ENCODE results near the gene LRP1B.
"Not testable (repeated sequence)": the region's sequence is repeated elsewhere in the genome, so short reads cannot be mapped to it uniquely, and the experiment has no call there.

GRCh38 chr2:140650134-140650533 lies 1480.7 kb downstream of the LRP1B start:
- not testable (repeated sequence) for TF ChIP-seq SP4 (IDR thresholded peaks at IDR 0.05; ENCODE audit: low read length); SUZ12 (IDR thresholded peaks at IDR 0.05; ENCODE audit: low read length); SRF (IDR thresholded peaks at IDR 0.05; ENCODE audit: low read depth, low read length); NANOG (IDR thresholded peaks at IDR 0.05; ENCODE audit: insufficient read depth, low read depth, low read length, poor library complexity, severe bottlenecking); EZH2 (IDR thresholded peaks at IDR 0.05; ENCODE audit: low read depth, low read length, severe bottlenecking); CTCF (IDR thresholded peaks at IDR 0.05; ENCODE audit: control extremely low read depth in 1 of 3, insufficient read depth in 1 of 3, low read depth in 1 of 3, low read length in 3 of 3); POLR2AphosphoS5 (IDR thresholded peaks at IDR 0.05; ENCODE audit: low read depth, low read length); RAD21 (IDR thresholded peaks at IDR 0.05 in 1 of 2, conservative IDR thresholded peaks at IDR 0.05 in 1 of 2; ENCODE audit: low read depth in 2 of 2, low read length in 2 of 2); BACH1 (IDR thresholded peaks at IDR 0.05; ENCODE audit: low read length); TAF1 (IDR thresholded peaks at IDR 0.05; ENCODE audit: low read depth, low read length); EGR1 (IDR thresholded peaks at IDR 0.05; ENCODE audit: borderline replicate concordance, low read depth, low read length); POLR2A (IDR thresholded peaks at IDR 0.05; ENCODE audit: control extremely low read depth in 1 of 2, low read depth in 2 of 2, low read length in 2 of 2)

Measured in H1 (cell line).